SKM-1 treated with dmso at 0.1 percent for 144 hours (cell line): Measurements from ENCODE around the gene ANXA1.

Source experiments
- DNase-seq: peaks from one replicate; lab custom pipeline; 2025; ENCODE audit not compliant: unreplicated experiment; lab: John Stamatoyannopoulos, UW

ANXA1 gene

DNA sequence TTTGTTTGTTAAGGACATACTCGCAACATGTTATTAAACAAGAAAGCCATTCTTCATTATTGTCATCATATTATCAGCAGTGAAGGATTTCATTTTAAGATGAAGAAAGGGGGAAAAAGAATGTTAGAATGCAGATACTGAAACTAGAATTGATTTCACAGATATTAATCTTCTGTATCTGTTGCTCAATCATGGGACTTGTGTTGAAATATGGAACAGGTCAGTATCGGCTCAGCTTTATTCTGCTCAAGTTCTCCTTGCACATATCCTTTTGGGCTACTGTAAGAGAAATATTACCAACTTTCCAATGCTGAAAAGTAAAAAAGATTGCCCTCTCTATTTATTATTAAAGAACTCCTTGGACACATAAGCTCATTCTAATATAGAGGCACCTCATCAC is 13.8 kb upstream of the ANXA1 start:
- DNase-seq: no peak

DNA sequence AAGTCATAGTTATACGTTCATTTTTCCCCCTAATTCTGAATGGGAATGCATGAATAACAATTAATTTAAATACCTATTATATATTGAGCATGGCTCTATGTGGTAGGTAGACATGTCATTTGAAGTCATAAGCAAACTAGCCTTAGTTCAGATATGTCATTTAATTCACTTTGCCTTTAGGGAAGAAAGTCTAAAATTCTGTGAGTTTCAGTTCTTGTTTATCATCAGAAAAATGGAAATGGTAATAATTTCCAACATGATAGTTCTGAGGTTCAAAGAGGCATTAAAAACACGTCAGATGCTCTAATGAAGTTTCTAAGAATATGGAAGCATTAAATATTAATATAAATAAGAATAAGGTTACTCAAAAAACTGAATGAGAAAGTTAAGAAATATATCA is 13.1 kb upstream of the ANXA1 start:
- DNase-seq: no peak

DNA sequence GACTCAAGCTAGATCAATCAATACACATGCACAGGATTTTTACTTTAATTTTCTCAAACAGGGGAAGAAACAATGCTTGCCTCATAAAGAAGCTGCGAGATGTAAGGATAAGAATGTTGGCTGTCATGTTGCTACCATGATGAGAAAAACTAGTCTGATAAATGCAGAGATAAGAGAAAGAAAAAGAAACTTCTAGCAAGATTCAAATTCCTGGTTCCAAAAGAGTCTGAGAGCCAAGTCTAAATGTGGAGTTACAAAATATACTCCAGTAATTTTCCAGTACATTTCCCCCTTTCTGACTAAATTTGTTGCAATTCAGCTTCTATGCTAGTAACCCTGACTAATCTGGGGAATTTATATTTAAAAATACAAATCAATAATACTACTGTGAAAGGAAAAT is 10.4 kb upstream of the ANXA1 start:
- no peak for DNase-seq

DNA sequence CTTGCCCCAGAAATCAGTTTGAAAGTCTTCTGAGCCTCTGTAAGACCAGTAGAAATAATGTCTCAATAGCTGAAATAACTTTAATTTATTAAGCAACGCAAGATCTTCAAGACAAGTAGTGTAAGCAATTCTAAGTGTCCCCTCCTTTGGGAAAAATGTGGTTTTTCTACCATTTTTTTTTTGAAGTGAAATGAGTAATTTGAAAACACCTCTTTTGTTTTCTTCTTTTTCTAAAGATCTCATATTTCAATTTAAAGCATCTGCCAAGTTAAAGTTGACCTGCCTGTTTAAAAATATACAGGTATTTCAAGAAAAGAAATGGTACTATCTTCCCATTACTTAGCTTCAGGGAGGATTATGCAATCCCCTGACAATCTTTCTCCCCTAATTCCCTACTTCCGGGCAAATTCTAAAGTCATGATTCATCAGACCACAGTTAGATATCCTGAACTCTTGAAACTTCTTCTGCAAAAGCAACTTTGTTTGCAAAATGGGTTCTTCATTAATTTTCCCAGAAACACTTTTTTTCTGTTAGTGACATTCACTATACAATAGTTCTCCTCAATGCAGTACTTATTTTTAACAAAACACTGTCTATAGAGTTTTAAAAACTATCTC is 7.8 kb upstream of the ANXA1 start:
- DNase-seq: peak; percentile 57

DNA sequence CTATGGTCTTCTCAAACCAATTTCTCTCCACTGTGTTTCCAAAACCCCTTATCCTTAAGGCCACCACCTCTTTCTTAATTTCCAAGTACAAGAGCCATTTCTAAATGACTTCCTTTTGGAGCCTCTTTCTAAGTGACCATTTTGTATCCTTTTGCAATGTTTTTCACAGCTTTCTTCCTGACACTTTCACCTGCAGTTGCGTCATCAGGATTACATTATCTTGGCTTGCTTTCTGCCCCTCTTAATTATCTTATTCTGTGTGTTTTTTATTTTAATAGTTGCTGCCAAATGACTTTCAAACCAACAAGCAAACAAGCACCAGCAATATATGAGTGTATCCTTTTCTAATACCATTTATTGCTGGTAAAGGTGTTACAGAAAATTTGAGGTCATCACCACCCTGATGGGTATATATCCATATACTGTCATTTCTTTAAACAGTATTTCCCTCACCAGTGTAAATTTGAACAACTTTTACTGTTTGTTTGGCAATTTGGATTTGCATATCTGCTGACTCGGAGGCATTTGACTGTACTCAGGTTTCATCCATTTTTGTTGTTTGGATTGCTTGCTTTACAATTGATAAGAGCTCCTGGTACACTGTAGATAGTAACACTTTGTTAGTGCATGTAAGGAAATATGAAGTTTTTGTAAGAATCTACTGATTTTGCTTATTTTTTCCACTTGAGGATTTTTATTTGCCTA is 5.4 kb upstream of the ANXA1 start:
- no peak for DNase-seq

DNA sequence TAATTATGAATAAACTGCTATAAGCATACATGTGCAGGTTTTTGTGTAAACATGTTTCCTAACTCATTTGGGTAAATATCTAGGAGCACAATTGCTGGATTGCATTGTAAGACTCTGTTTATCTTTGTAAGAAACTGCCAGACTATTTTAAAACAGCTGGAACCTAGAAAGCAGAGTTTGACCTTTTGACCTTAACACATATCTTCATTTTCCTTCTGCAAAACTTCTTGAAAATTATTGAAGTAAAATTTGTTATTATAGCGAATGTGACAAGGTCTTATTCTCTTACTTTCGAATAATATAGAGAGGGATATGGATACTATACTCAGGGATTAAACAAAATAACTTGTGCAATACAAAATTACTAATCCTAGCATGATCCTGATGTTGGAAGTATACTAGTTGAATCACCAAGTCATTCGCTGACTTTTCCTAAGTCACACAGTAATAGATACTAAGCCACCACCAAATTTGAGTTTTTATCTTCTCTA is 3.2 kb upstream of the ANXA1 start:
- no peak for DNase-seq

DNA sequence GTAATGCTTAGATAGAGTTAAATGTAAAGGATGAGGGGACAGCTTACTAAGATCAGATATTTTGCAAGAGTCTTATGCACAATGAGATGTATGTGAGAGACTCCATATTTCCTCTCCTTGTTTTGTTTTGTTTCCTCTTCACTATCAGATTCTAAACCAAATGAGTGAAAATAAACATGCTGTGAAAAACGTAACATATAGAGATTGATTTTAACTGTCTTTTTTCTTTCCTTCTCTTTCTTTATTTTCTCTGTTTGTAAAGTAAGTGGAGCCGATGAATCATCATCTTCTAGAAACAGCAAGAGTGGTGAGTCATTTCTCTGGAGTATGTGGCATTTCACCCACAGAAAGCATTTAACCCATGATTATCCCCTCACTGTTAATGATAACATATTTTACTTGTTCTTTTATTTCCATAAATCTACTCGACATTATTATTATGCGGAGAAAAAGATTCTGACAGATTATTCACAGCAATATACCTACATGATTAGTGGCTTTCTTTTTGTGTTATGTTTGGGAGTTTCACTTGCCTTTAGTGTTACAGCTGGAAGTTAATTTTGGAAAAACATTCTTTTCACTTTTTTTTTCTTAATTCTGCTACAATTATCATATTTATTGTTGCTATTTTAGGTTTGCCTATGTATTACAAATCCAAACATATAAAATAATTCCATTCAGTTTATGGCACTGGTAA is 2.1 kb upstream of the ANXA1 start:
- peak; percentile 28 for DNase-seq

DNA sequence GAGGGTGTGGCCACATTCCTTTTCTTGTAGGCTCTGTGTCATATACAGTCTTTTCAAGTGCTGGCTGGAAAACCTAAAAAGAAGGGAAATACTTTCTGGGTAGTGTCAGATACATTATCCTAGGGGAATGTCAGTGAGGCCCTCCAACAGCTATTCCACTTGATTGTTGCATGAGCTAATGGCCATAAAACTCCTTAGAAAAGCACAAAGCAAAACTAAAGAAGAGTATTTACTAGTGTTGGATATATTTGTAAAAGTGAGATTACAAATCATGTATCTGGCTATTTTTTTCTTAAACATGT is 829 bp downstream of the ANXA1 start:
- no peak for DNase-seq

DNA sequence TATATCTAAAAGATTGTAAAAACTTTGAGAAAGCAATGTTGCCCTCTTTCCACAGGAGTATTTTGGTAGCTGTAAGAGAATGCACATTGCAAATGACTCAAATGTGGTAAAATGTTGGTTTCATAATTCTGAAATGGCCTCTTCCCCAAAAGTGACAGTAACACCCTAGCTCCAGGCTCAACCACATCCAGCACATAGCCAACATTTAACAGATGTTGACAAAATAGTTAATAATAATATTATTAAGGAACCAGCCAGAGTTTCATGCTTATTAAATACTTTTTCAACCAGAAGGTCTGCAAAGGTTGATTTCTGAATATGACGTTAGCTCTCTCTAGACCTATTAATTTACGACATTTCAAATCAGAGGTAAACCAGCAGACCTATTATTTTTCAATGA is 1.3 kb downstream of the ANXA1 start:
- peak; percentile 49 for DNase-seq

DNA sequence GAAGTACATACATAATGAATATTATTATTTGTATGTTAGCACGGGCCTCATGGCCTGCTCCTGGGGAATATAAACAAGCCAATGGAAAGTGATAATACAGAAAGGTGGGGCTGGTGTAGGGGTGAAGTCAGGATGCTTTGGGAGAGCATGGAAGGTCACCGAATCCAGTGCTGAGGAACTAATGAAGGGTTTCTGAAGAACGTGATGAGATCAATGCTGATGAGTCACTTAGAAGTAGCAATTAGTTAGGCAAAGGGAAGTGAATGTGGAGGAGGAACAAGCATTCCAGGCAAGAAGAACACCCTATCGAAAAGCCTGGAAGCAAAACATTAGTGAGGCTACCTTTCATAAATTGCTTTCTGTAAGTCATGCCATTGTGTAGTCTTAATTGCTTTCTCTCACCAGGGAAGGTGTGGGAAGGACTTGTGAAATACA is 2.1 kb downstream of the ANXA1 start:
- peak; percentile 17 for DNase-seq

DNA sequence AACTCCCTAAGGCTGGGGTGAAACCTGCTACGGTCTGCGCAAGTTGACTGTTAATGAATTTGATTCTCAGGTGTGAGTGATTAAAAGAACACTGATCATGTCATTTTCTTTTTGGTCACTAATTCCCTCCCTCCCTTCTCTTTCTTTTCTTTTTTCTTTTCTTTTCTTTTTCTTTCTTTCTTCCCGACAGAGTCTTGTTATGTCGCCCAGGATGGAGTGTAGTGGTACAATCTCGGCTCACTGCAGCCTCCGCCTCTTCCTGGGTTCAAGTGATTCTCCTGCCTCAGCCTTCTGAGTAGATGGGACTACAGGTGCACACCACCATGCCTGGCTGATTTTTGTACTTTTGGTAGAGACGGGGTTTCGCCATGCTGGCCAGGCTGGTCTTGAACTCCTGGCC is 2.6 kb downstream of the ANXA1 start:
- no peak for DNase-seq

DNA sequence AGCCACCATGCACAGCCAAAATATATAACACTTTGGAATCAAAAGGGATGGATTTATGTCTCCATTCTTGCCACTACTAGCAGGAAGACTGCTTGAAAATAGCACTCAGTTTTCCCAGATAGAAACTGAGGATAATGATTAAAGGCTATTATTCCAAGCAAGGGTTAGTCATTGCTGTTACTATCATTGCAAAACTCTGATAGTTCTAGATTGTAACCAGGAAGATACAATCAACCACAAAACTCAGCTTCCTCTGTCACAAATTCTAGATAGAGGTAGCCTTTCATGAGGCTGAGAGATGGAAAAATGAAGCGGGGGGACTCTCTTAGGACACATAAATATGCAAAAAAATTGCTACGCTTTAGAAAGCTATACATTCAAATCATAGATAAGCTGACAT is 3.1 kb downstream of the ANXA1 start:
- peak; percentile 34 for DNase-seq

DNA sequence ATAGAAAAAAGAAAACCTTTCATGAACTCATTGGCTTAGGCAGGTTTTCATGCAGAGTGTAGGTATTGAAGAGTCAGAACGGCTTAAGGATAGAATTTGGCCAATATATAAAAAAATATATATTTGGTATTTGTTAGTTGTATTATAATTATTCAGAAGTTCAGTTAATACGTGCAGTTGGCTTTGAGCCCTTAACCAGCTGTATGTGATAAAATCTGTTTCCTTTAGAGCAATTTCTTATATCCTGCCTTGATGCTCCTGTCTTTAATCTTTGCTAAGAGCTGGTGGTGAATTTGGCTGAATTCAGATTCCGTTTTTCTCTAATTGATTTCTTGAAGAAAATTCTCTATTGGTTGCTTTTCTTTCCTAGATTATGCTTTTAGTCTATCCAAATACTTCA is 3.7 kb downstream of the ANXA1 start:
- no peak for DNase-seq

DNA sequence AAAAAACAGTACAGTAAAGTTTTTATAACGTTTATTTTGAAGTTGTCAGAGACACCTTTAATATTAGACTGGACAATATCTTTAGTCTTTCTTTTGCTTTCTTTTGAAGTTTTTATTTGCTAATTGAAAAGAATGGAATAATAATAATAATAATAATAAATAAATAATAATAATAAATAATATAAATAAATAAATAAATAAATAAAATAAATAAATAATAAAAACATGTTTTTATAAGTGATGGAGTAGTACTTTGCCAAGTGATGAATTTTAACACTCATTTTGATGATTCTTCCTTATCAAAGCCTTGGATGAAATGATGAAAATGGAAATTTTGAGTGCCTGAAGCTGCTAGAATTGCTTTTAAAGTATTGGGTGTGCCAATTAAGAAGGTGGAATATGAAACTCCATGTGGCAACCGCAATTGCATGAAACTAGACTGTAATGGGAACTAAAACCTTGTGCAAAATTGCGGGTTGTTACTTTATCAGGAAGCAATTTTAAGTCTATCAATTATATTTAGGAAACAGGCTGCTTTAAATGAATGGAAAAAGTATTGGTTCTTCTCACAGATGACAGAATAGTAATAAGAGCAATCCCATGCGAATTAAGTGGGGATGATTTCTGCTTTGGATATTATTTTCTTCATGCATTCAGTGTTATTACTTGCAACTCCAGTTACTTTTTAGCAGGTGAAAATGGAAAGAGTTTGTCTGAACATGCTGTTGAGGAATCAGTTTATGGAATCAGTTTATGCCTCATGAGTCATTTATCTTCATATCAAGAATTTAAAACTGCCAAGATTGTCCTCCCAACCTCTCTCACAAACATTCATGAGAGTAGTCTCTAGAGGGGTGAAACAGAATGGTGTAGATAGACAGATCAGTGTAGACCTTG is 4.6 kb downstream of the ANXA1 start:
- DNase-seq: no peak

DNA sequence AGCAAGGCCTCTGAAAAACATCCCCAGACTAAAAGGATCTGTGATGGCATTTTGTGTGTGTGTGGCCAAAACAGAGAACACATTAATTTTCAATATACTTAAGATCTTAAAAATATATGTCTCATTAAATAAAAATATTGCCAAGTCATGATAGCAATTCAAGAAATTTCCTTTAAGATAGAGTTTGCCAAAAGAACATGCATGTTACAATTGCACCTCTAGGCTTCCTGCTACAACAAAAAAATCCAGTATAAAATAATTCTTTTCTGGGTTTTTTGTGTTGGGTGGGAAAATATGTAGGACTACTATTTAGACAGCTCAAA is 5.2 kb downstream of the ANXA1 start:
- DNase-seq: no peak

DNA sequence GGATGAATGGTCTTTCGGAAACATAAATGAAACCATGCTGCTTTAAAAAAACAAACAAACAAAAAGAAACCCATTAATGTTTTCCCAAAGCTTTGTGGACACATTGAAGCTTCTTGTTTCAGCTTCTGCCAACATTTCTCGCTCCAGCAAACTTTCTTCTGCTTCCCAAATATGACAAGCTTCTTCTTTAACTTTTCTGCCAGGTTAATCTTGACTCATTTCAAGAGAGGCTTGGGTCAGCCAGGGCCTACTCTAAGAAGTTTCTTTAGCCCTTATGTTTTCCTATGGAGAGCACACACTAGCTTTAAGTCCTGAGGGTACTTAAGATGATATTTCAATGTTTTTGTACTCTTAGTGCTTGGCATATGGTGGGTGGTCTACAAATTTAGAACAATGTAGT is 6.1 kb downstream of the ANXA1 start:
- no peak for DNase-seq

DNA sequence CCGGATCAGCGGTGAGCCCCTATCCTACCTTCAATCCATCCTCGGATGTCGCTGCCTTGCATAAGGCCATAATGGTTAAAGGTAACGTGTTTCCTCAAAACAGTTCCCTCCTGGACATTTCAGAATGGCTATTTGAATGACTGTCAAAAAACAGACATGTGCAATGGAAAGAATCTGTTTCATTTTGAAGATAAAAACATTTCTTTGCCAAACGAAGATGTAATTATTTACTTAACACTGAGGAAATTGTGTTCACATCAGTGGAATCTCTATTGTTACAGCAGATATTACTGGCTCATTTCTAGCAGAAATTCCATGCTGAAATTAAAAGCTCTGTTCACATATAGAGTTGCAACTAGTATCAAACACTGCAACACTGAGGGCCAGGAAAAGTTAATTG is 7.1 kb downstream of the ANXA1 start:
- DNase-seq: no peak

DNA sequence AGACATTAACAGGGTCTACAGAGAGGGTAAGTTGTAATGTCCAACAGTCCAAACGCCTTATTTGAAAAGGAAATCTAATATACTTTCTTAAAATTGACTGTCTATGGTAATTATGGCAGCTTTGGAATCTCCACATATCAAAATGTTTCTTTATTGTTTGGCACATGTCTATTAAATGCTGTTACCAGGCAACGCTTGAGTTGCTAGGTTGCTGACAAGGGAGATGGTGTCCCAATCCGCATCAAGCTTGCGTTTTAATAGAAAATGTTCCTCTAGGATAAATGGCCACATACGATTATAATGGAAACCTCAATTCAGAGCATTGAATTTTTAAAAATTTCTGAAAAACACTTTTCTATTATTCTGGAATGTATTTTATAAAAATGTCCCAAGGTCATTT is 9.2 kb downstream of the ANXA1 start:
- no peak for DNase-seq

DNA sequence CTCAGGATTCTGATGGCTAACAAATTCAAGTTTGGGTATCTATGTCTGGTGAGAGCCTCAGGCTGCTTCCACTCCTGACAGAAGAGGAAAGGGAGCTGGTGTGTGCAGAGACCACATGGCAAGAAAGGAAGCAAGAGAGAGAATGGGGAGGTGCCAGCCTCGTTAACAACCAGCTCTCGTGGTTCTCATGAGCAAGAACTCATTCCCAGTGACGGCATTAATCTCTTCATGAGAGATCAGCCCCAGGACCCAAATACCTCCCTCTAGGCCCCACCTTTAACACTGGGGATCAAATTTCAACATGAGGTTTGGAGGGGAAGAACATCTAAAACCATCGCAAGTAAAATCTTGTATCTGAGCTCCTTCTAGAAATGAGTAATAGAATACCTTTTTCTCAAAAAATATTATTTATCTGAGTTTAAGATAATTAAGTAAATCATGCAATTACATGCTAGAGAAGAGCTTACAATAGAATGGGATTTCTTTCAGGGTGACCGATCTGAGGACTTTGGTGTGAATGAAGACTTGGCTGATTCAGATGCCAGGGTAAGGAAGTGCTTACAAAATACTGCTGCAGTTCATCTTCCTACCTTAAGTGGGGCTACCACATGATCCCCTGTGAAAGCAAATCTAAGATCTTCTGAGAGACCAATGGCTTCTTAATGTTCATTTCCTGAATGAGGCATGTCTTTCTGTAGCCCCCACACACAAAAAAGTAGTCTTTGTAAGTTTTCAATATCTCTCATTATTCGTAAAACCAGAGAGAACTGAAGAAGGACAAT is 11.5 kb downstream of the ANXA1 start:
- DNase-seq: no peak

DNA sequence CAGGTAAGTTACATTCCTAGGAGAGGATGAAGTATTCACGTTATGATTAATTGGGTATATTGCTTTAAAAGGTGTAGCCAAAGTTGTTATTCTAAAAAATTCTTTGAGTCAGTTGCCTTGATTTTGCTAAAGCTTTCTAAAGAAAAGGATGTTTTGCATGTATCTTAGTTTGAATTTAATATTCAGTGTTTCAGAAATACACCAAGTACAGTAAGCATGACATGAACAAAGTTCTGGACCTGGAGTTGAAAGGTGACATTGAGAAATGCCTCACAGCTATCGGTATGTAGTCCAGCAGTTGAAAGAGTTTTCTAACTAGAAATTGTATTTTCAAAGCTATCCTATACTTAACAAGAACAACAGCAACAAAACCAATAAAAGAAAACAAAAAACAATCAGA is 14.2 kb downstream of the ANXA1 start:
- no peak for DNase-seq

DNA sequence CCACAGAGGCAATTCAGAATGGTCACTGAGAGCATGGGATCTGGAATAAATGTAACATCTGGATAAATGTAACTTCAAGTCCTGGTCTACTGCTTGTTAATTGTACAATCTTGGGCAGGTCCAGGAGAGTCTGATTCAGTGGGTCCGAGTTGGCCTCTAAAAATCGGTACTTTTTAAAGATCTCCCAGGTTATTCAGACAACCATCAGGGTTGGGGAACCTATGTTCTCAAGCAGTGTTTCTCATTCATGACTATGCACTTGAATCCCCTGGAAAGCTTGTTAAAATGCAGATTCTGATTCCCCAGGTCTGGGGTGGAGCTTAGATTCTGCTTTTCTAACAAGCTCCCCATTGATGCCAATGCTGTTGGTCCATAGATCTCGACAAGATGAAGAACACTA is 14.8 kb downstream of the ANXA1 start:
- DNase-seq: no peak
